ENCODE measurements around the gene CEP250.
A peak's percentile ranks its signal among the peaks of the same experiment; 100 is the strongest.

- TF ChIP-seq CTCF (conservative IDR thresholded peaks at IDR 0.05; ENCODE audit: low read depth, low read length) (peak; percentile 58), EZH2 (IDR thresholded peaks at IDR 0.05; ENCODE audit: borderline replicate concordance, low read depth, low read length, poor library complexity, severe bottlenecking) (no peak)
These were observed 68.0 kb downstream of the CEP250 start for GRCh38 chr20:35523298-35523888.

Measured in A673 (cell line).